Gastrocnemius medialis (tissue), 4 donors: ENCODE results near the gene NCAPD3. TPM values are rescaled to one million over a fixed set of nuclear protein-coding genes. Genes with fewer than 3 reads are reported as not detected.
A peak's percentile ranks its signal among the peaks of the same experiment; 100 is the strongest.

Experiments used
- ATAC-seq, 2 donors: fragments of 150-250 bp; one replicate each; pipeline ENCODE4 v1.9.1; 2016
- DNase-seq, 2 donors: peaks; one replicate each; pipeline ENCODE4 v3.0.0-alpha.2; 2019
- H3K27ac ChIP-seq, 4 donors: fragments of 200-600 bp; sonication (generic); 1 replicate in 1 of 4; 2 replicates in 3 of 4; pipeline ENCODE4 v1.5.1; 2016 to 2018; ENCODE audit warnings: mild to moderate bottlenecking in 2 of 4, moderate library complexity in 1 of 4
- H3K27me3 ChIP-seq, 3 donors: fragments of 200-600 bp; sonication (generic) in 2 of 3; 1 replicate in 1 of 3; 2 replicates in 2 of 3; pipeline versions ENCODE4 v1.5.1 to v1.6.0; 2016 to 2019; ENCODE audit warnings: mild to moderate bottlenecking in 1 of 3, moderate library complexity in 1 of 3
- H3K36me3 ChIP-seq, 2 donors: fragments of 200-600 bp; sonication (generic) in 1 of 2; one replicate each; pipeline ENCODE4 v1.5.1; 2017 to 2018
- H3K4me1 ChIP-seq, 2 donors: fragments of 200-600 bp; sonication (generic) in 1 of 2; one replicate each; pipeline ENCODE4 v1.5.1; 2016 to 2017; ENCODE audit warnings: mild to moderate bottlenecking in 2 of 2
- H3K4me3 ChIP-seq, 4 donors: fragments of 200-600 bp; sonication (generic) in 3 of 4; 1 replicate in 1 of 4; 2 replicates in 3 of 4; pipeline ENCODE4 v1.5.1; 2016 to 2019; ENCODE audit warnings: mild to moderate bottlenecking in 2 of 4
- H3K9me3 ChIP-seq, 3 donors: fragments of 200-600 bp; sonication (generic) in 2 of 3; 1 replicate in 1 of 3; 2 replicates in 2 of 3; pipeline ENCODE4 v1.5.1; 2016 to 2019
- POLR2A ChIP-seq, 2 donors: fragments of 450-650 bp; IDR thresholded peaks; one replicate each; pipeline ENCODE4 v1.6.1; 2017; ENCODE audit warnings: antibody characterized with exemption in 2 of 2, mild to moderate bottlenecking in 2 of 2, moderate library complexity in 2 of 2
- in situ Hi-C, 4 donors: fragments of 200-750 bp; cut with MboI; loops; one replicate each; pipeline versions ENCODE4 v1.15.0 to v1.8.0; 2017; ENCODE audit warnings: low sequenced_read_pairs in 4 of 4
- intact Hi-C: fragments of 100-400 bp; cut with DNase I; formaldehyde crosslinking; loops from one replicate; pipeline ENCODE4 v1.15.1; 2023; ENCODE audit warnings: low total_unique reads
- total RNA-seq, 4 donors: library from RNA; depleted of rRNA; stranded (reverse); fragments of >200 nt; gene quantifications; one replicate each; pipeline versions ENCODE4 v1.1.0 to v1.2.3, GENCODE V29; 2016
- TF ChIP-seq, protein P1 (sequence below), 5 experiments: fragments of 450-650 bp in 3 of 5; fragments of 200-600 bp in 2 of 5; sonication (generic) in 2 of 5; IDR thresholded peaks in 4 of 5; conservative IDR thresholded peaks in 1 of 5; 1 replicate in 4 of 5; 2 replicates in 1 of 5; pipeline ENCODE4 v1.5.1; 2016 to 2019; ENCODE audit warnings: antibody characterized with exemption in 5 of 5, mild to moderate bottlenecking in 3 of 5, moderate library complexity in 3 of 5

NCAPD3 gene
- total RNA-seq, 4 donors from 2014 or later: 3.6 to 6.7 (median 4.5) TPM

DNA sequence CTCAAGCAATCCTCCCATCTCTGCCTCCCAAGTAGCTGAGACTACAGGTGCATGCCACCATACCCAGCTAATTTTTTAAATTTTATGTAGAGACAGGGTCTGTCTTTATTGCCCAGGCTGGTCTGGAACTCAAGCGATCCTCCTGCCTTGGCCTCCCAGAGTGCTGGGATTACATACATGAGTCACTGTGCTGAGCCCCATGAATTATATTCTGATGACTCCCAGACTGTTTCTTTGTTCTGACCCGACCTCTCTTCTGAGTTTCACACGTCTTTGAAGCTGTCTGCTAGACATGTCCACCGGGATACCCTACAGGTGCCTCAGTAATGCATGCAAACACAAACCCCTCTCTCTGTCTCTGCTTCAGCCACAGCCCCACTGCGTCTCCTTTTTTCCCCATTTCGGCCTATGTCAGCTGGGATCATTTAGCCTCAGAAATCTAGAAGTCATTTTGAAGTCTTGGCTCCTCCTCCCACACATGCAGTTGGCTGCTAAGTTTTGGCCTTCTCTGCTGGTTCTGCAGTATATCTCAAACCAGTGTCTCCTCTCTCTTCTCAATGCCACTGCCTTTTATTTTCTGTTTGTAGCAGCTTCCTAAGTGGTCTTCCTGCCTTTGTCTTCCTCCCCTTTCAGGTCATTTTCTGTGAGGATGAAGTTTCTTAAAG is 5.5 kb upstream of the NCAPD3 start:
- TF ChIP-seq POLR2A (IDR thresholded peaks at IDR 0.05): no peak
- TF ChIP-seq, protein P1, sequence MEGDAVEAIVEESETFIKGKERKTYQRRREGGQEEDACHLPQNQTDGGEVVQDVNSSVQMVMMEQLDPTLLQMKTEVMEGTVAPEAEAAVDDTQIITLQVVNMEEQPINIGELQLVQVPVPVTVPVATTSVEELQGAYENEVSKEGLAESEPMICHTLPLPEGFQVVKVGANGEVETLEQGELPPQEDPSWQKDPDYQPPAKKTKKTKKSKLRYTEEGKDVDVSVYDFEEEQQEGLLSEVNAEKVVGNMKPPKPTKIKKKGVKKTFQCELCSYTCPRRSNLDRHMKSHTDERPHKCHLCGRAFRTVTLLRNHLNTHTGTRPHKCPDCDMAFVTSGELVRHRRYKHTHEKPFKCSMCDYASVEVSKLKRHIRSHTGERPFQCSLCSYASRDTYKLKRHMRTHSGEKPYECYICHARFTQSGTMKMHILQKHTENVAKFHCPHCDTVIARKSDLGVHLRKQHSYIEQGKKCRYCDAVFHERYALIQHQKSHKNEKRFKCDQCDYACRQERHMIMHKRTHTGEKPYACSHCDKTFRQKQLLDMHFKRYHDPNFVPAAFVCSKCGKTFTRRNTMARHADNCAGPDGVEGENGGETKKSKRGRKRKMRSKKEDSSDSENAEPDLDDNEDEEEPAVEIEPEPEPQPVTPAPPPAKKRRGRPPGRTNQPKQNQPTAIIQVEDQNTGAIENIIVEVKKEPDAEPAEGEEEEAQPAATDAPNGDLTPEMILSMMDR (IDR thresholded peaks at IDR 0.05 in 4 of 5, conservative IDR thresholded peaks at IDR 0.05 in 1 of 5): no peak
- in situ Hi-C loops: no loop called here
- no peak for ATAC-seq
- no peaks in the 10 kb centered on the region for H3K9me3 ChIP-seq
- H3K27me3 ChIP-seq: no peaks in the 10 kb centered on the region
- no peak for DNase-seq
- H3K27ac ChIP-seq: no peak overlapping the region
- no peaks in the 10 kb centered on the region for H3K36me3 ChIP-seq
- intact Hi-C loops: loop anchor here (10.0 kb wide), 2 partner anchors 106 to 274 kb away; partner anchors contain the start of genes GLB1L2 and IGSF9B
- peaks cover 27 to 47% of the 10 kb centered on the region in 2 donors for H3K4me1 ChIP-seq
- H3K4me3 ChIP-seq: no peak overlapping the region

GRCh38 chr11:134228625-134229024 is 4.9 kb upstream of the NCAPD3 start:
- no peaks in the 10 kb centered on the region for H3K9me3 ChIP-seq
- intact Hi-C loops (loop anchor here (10.0 kb wide), 2 partner anchors 106 to 274 kb away; partner anchors contain the start of genes GLB1L2 and IGSF9B), in situ Hi-C loops (no loop called here)
- H3K4me1 ChIP-seq: peaks cover 27 to 47% of the 10 kb centered on the region in 2 donors
- H3K4me3 ChIP-seq: no peak overlapping the region
- no peaks in the 10 kb centered on the region for H3K27me3 ChIP-seq
- no peak for TF ChIP-seq POLR2A (IDR thresholded peaks at IDR 0.05)
- TF ChIP-seq, protein P1 (IDR thresholded peaks at IDR 0.05 in 4 of 5, conservative IDR thresholded peaks at IDR 0.05 in 1 of 5): no peak
- ATAC-seq: no peak
- H3K27ac ChIP-seq: no peak overlapping the region
- no peak for DNase-seq
- no peaks in the 10 kb centered on the region for H3K36me3 ChIP-seq

GRCh38 chr11:134226806-134227325 is 3.1 kb upstream of the NCAPD3 start:
- Histone ChIP-seq H3K36me3 (no peaks in the 10 kb centered on the region), H3K27ac (no peak overlapping the region), H3K9me3 (no peaks in the 10 kb centered on the region), H3K4me1 (peaks cover 39 to 56% of the 10 kb centered on the region in 2 donors), H3K27me3 (no peaks in the 10 kb centered on the region), H3K4me3 (no peak overlapping the region)
- intact Hi-C loops (loop anchor here (10.0 kb wide), 2 partner anchors 108 to 272 kb away; partner anchors contain the start of genes GLB1L2 and IGSF9B), in situ Hi-C loops (no loop called here)
- no peak for TF ChIP-seq POLR2A (IDR thresholded peaks at IDR 0.05)
- TF ChIP-seq, protein P1 (IDR thresholded peaks at IDR 0.05 in 4 of 5, conservative IDR thresholded peaks at IDR 0.05 in 1 of 5): no peak
- DNase-seq: no peak
- no peak for ATAC-seq

DNA sequence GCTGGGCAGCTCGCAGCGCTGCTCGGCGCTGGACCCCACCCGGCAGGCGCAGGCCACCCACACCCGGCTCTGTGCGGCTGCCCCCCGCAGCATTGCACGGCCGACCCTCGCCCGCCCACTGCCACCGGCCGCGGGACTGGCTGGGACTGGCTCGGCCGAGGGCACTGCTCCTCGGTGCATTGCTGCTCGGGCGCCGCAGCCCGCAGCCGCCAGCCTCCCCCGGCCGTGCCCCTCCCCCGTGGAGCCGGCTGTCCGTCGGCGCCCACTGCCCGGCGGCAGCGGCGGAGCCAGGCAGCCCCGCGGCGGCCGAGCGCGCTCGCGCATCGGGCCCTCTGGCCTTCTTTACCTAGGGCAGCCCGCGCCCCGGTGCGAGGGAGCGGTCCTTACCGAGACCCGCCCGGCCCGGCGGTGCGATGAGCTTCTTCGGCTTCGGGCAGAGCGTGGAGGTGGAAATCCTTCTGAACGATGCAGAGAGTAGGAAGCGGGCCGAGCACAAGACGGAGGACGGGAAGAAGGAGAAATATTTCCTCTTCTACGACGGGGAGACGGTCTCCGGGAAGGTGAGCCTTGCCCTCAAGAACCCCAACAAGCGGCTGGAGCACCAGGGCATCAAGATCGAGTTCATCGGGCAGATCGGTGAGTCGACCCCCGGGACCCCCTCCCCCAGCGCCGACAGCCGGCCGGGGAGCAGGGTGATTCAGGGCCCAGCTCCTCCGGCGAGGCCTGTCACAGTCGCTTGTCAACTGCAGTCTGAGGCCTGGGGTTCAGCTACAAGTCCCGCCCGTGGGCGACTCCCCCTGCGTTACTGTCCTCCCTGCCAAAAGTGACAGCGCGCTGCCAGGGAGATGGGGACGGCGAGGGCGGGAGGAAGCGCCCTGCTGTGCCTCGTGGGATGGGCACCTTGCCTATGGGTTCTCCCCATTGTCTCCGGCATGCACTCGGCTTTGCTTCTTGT is 1.2 kb upstream of the NCAPD3 start:
- TF ChIP-seq, protein P1 (IDR thresholded peaks at IDR 0.05 in 4 of 5, conservative IDR thresholded peaks at IDR 0.05 in 1 of 5): no peak
- no peak for TF ChIP-seq POLR2A (IDR thresholded peaks at IDR 0.05)
- H3K27me3 ChIP-seq: no peaks in the 10 kb centered on the region
- DNase-seq (peak; percentile 12 to 51), ATAC-seq (peak; percentile 42 to 51)
- peaks cover 0 to 1% of the 10 kb centered on the region in 2 donors for H3K36me3 ChIP-seq
- H3K9me3 ChIP-seq: no peaks in the 10 kb centered on the region
- in situ Hi-C loops (no loop called here), intact Hi-C loops (loop anchor here (1.0 to 10.0 kb wide), 5 partner anchors 28 to 270 kb away; partner anchors contain the start of genes ACAD8, GLB1L2, IGSF9B and THYN1)
- H3K4me3 ChIP-seq: peak overlapping the region; percentile 78 to 88 (median 85)
- peak overlapping the region; percentile 89 to 98 (median 98) for H3K27ac ChIP-seq
- peaks cover 35 to 38% of the 10 kb centered on the region in 2 donors for H3K4me1 ChIP-seq
